Mesodermal cell (in vitro differentiated cells): ENCODE measurements around the gene TBC1D16.

ENCODE experiments used
- H3K27ac ChIP-seq: 2 replicates; pipeline ENCODE4 v1.7.0; 2013; ENCODE audit warnings: mild to moderate bottlenecking, low read depth, low read length, moderate library complexity; ENCODE audit not compliant: severe bottlenecking
- H3K36me3 ChIP-seq: 2 replicates; pipeline ENCODE4 v1.7.1; 2013; ENCODE audit warnings: mild to moderate bottlenecking, low read length, moderate library complexity; ENCODE audit not compliant: control insufficient read depth, insufficient read depth
- H3K4me1 ChIP-seq: one replicate; pipeline ENCODE4 v1.7.1; 2013; ENCODE audit warnings: mild to moderate bottlenecking, low read length; ENCODE audit not compliant: insufficient read depth, control insufficient read depth, poor library complexity, severe bottlenecking
- H3K4me3 ChIP-seq: 2 replicates; pipeline ENCODE4 v1.7.0; 2013; ENCODE audit warnings: low read length, control low read depth, mild to moderate bottlenecking; ENCODE audit not compliant: insufficient read depth, poor library complexity, severe bottlenecking; ENCODE audit errors: extremely low read depth
- H3K9me3 ChIP-seq: 2 replicates; pipeline ENCODE4 v1.7.1; 2013; ENCODE audit warnings: mild to moderate bottlenecking, low read length, moderate library complexity; ENCODE audit not compliant: control insufficient read depth
- WGBS, 2 experiments: methylation state at CpG; one replicate each; pipeline ENCODE4 v1.1.5; 2013; ENCODE audit warnings: missing lambda C conversion rate in 2 of 2; ENCODE audit not compliant: insufficient coverage in 2 of 2; 5-methylcytosine and 5-hydroxymethylcytosine counted together

Gene TBC1D16

GRCh38 chr17:79985943-79986391 is 49.7 kb downstream of the TBC1D16 start:
- WGBS, 2 experiments, result 90 to 95% methylated on average over 15 of the region's 15 CpGs

GRCh38 chr17:79985361-79985942 is 50.2 kb downstream of the TBC1D16 start:
- Histone ChIP-seq H3K4me1 (peaks cover 12% of the 10 kb centered on the region), H3K27ac (no peak overlapping the region), H3K4me3 (no peak overlapping the region), H3K36me3 (peaks cover 4% of the 10 kb centered on the region), H3K9me3 (no peaks in the 10 kb centered on the region)
- whole genome bisulfite sequencing, 2 experiments, result 91 to 95% methylated on average over 16 of the region's 17 CpGs

More at GRCh38 chr17:79985943-79986391, 49.7 kb downstream of the TBC1D16 start:
- Histone ChIP-seq H3K4me3 (no peak overlapping the region), H3K9me3 (no peaks in the 10 kb centered on the region), H3K4me1 (peaks cover 12% of the 10 kb centered on the region), H3K27ac (no peak overlapping the region), H3K36me3 (peaks cover 4% of the 10 kb centered on the region)

- Histone ChIP-seq H3K27ac (no peak overlapping the region), H3K4me3 (no peak overlapping the region), H3K4me1 (peaks cover 12% of the 10 kb centered on the region), H3K36me3 (peaks cover 4% of the 10 kb centered on the region), H3K9me3 (no peaks in the 10 kb centered on the region)
- 76 to 78% methylated on average over 6 to 8 of the region's 10 CpGs for WGBS, 2 experiments
These were observed 50.8 kb downstream of the TBC1D16 start for GRCh38 chr17:79984877-79985276.

- Histone ChIP-seq H3K9me3 (no peaks in the 10 kb centered on the region), H3K36me3 (peaks cover 4% of the 10 kb centered on the region), H3K4me3 (no peak overlapping the region), H3K4me1 (peaks cover 12% of the 10 kb centered on the region), H3K27ac (no peak overlapping the region)
- 88 to 100% methylated on average over 3 of the region's 5 CpGs for WGBS, 2 experiments
These were observed 51.4 kb downstream of the TBC1D16 start for GRCh38 chr17:79984045-79984840.

GRCh38 chr17:79983456-79983855 is 52.2 kb downstream of the TBC1D16 start:
- Histone ChIP-seq H3K4me1 (peaks cover 11% of the 10 kb centered on the region), H3K27ac (no peak overlapping the region)
- 92 to 96% methylated on average over 12 of the region's 14 CpGs for WGBS, 2 experiments

DNA sequence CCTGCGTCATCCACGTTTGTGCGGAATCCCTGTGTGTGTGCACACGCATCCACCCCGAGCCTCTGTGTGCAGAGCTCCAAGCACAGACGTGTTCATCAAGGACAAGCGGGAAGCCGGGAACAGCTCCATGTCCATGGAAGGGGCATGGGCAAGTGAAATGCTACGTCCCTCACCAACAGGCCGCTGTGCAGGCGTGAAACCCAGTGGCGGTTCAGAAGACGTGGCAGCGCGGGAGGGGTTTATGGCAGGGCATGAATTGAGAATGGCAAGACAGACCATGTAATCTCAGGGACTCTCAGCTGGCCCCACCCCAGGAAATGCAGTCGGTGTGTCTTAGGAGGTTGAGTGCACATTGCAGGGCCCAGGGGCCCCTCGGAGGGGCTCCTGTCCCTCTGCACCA is 52.7 kb downstream of the TBC1D16 start:
- Histone ChIP-seq H3K4me1 (peaks cover 6% of the 10 kb centered on the region), H3K36me3 (peaks cover 8% of the 10 kb centered on the region), H3K4me3 (no peak overlapping the region), H3K27ac (no peak overlapping the region), H3K9me3 (no peaks in the 10 kb centered on the region)
- WGBS, 2 experiments, result 97 to 98% methylated on average over 16 to 17 of the region's 17 CpGs

More at GRCh38 chr17:79983456-79983855, 52.2 kb downstream of the TBC1D16 start:
- H3K4me3 ChIP-seq, result no peak overlapping the region
- peaks cover 7% of the 10 kb centered on the region for H3K36me3 ChIP-seq
- no peaks in the 10 kb centered on the region for H3K9me3 ChIP-seq

GRCh38 chr17:79981661-79982101 is 54.0 kb downstream of the TBC1D16 start:
- H3K4me3 ChIP-seq, result no peak overlapping the region
- H3K9me3 ChIP-seq, result no peaks in the 10 kb centered on the region
- peaks cover 12% of the 10 kb centered on the region for H3K36me3 ChIP-seq
- WGBS, 2 experiments, result 93 to 95% methylated on average over 13 to 16 of the region's 23 CpGs
- H3K4me1 ChIP-seq, result no peaks in the 10 kb centered on the region
- no peak overlapping the region for H3K27ac ChIP-seq

DNA sequence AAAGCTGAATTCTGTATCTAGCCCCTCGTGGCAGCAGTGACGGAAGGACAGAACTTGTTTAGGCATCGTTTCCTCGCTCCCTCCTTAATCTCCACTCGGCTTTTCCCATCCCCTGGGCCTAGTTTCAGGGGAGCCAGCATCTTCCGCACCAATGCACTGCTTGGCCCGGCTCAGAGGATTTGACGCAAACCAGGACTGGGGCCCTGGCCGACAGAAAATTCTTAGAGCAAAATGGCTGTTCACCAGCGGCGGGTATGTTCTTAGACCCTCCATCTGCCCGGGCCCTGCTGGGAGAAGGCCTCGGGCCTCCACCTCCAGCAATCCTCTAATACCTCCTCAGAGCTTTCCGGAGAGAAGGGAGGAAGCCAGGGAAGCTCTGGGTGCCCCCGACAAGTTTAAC is 54.6 kb downstream of the TBC1D16 start:
- WGBS, 2 experiments, result 88 to 92% methylated on average over 10 to 13 of the region's 15 CpGs
- H3K9me3 ChIP-seq, result no peaks in the 10 kb centered on the region
- no peaks in the 10 kb centered on the region for H3K4me1 ChIP-seq
- no peak overlapping the region for H3K4me3 ChIP-seq
- no peak overlapping the region for H3K27ac ChIP-seq
- H3K36me3 ChIP-seq, result peaks cover 10% of the 10 kb centered on the region

DNA sequence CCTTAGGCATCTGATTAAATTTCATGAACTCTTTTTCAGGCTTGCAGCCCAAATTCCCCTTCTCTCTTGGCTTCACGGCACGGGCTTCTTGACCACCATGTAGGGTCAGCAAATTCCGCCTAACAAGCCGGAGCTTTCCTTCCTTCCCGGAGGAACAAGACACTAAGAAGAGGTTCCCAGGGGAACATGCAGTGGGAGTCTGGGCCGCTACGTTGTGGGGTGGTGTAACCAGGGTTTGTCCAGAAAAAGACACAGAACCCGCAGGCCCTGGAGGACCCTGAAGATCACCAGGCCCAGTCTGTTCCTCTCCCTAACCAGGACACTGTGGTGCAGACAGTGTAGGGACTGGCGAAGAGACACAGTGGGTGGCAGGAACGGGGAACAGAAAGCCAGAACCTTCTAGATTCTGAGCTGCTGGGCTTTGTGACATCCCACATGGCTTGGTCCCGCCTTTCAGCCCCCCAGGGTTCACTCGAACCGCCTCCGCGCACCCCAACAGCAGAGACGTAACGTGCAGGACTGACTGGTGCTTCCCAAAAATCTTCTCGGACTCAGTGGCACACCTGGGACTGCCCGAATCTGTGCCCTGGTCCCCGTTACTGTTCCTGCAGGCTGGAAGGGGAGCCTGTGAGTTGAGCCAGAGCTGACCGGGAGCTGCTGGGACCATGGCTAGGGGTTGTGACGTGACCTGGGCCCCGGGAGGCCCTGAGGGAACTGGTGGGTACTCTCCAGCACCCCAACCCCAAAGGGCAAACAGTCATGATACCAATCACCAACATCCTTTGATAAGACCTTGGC is 55.2 kb downstream of the TBC1D16 start:
- no peaks in the 10 kb centered on the region for H3K9me3 ChIP-seq

DNA sequence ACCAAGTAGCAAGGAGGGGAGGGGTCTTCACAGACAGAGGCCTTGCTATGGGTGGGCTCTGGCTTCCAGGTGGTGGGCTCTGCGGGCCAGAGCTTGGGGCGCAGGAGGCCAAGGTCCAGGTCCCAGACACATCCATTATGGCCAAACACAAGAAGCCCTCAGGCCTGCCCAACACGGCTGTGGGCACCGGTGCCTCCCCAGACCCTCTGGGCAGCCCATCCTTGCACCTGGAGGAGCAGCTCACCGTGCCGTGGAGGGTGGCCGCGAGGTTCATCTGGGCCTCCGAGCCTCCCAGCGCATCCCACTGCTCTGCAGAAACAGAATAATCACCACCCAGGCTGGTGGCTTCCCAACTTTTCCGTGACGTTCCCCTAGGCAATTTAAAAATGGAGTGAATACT is 55.9 kb downstream of the TBC1D16 start:
- no peaks in the 10 kb centered on the region for H3K4me1 ChIP-seq
- H3K36me3 ChIP-seq, result peaks cover 8% of the 10 kb centered on the region
- no peak overlapping the region for H3K27ac ChIP-seq
- H3K4me3 ChIP-seq, result no peak overlapping the region
- no peaks in the 10 kb centered on the region for H3K9me3 ChIP-seq
- WGBS, 2 experiments, result 90 to 95% methylated on average over 5 to 8 of the region's 12 CpGs

More for the DNA sequence above, 55.2 kb downstream of the TBC1D16 start:
- no peak overlapping the region for H3K27ac ChIP-seq
- WGBS, 2 experiments, result 91 to 95% methylated on average over 22 of the region's 23 CpGs
- H3K36me3 ChIP-seq, result peaks cover 8% of the 10 kb centered on the region
- H3K4me3 ChIP-seq, result no peak overlapping the region
- no peaks in the 10 kb centered on the region for H3K4me1 ChIP-seq
